Iris pigment epithelial cell (primary cell): ENCODE results near the gene FOXO4.
"Not testable (repeated sequence)": the region's sequence is repeated elsewhere in the genome, so short reads cannot be mapped to it uniquely, and the experiment has no call there.

Source experiments
- DNase-seq: peaks from one replicate; pipeline ENCODE4 v3.0.0-alpha.2; 2011; ENCODE audit warnings: low read depth

Gene FOXO4

GRCh38 chrX:71095555-71095980, at the start of gene FOXO4:
FOXO4 (plus strand) TSS chrX:71095851; CDS start chrX:71096529, 678 bp downstream.
- DNase-seq, result peak; percentile 84

- DNase-seq, result not testable (repeated sequence)
Measured at GRCh38 chrX:71047891-71048290, 47.8 kb upstream of the FOXO4 start.

GRCh38 chrX:71052721-71053120, 42.9 kb upstream of the FOXO4 start:
- DNase-seq, result no peak

GRCh38 chrX:71053217-71053621, 42.4 kb upstream of the FOXO4 start:
- DNase-seq, result peak; percentile 28

- peak; percentile 61 for DNase-seq
Measured at GRCh38 chrX:71056867-71057266, 38.8 kb upstream of the FOXO4 start.

GRCh38 chrX:71057848-71058530, 37.7 kb upstream of the FOXO4 start:
- no peak for DNase-seq

GRCh38 chrX:71060127-71060526, 35.5 kb upstream of the FOXO4 start:
- no peak for DNase-seq

GRCh38 chrX:71067089-71067488, 28.6 kb upstream of the FOXO4 start:
- peak; percentile 19 for DNase-seq

- DNase-seq, result no peak
Measured at GRCh38 chrX:71067712-71068043, 28.0 kb upstream of the FOXO4 start.

- peak; percentile 96 for DNase-seq
Measured at GRCh38 chrX:71068044-71068918, 27.4 kb upstream of the FOXO4 start, which contains the start of gene SNX12. SNX12 (minus strand) TSS chrX:71068334; CDS start chrX:71068306, 28 bp downstream.

- DNase-seq, result no peak
Measured at GRCh38 chrX:71070531-71070930, 25.1 kb upstream of the FOXO4 start.

GRCh38 chrX:71081330-71082123, 14.1 kb upstream of the FOXO4 start:
- DNase-seq, result peak; percentile 64

- no peak for DNase-seq
Measured at GRCh38 chrX:71082124-71082647, 13.5 kb upstream of the FOXO4 start.

GRCh38 chrX:71082822-71083221, 12.8 kb upstream of the FOXO4 start:
- DNase-seq, result no peak

GRCh38 chrX:71085900-71086299, 9.8 kb upstream of the FOXO4 start:
- DNase-seq, result no peak

GRCh38 chrX:71091263-71091662, 4.4 kb upstream of the FOXO4 start:
- no peak for DNase-seq

GRCh38 chrX:71095033-71095432, 618 bp upstream of the FOXO4 start:
- DNase-seq, result no peak

- DNase-seq, result no peak
Measured at GRCh38 chrX:71095981-71096759, 519 bp downstream of the FOXO4 start.

- DNase-seq, result no peak
Measured at GRCh38 chrX:71096760-71097032, 1.0 kb downstream of the FOXO4 start.

- peak; percentile 39 for DNase-seq
Measured at GRCh38 chrX:71098302-71098701, 2.7 kb downstream of the FOXO4 start.

- no peak for DNase-seq
Measured at GRCh38 chrX:71098951-71099506, 3.4 kb downstream of the FOXO4 start.
